ENCODE results near the gene ABCA13. TPM values are rescaled to one million over a fixed set of nuclear protein-coding genes. Genes with fewer than 3 reads are reported as not detected.

ABCA13 gene
- total RNA-seq, 1 donor from 2014 or later = 0.34 TPM

DNA sequence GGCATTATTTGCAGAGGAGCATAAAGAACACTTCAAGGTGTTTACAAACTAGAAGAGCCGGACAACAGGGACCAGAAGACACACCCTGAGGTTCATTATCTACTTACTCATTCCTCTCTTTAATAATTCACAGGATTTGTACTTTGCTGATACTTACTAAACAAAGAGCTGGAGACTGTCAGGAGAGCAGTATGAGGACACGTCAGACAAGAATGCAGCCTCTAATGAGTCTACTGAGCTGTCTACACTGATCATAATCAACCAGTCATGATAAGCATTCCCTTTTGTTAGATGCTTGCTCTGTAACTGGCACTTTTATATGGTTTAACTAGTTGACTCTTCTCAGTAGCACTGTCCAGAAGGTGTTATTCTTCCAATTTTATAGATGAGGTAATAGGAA lies 509.7 kb downstream of the ABCA13 start:
- no peak overlapping the region for H2AFZ ChIP-seq (ENCODE audit: low read depth, low read length)
- TF ChIP-seq EZH2 (IDR thresholded peaks at IDR 0.05; ENCODE audit: insufficient read depth, low read length) = no peak
- TF ChIP-seq, protein P1, sequence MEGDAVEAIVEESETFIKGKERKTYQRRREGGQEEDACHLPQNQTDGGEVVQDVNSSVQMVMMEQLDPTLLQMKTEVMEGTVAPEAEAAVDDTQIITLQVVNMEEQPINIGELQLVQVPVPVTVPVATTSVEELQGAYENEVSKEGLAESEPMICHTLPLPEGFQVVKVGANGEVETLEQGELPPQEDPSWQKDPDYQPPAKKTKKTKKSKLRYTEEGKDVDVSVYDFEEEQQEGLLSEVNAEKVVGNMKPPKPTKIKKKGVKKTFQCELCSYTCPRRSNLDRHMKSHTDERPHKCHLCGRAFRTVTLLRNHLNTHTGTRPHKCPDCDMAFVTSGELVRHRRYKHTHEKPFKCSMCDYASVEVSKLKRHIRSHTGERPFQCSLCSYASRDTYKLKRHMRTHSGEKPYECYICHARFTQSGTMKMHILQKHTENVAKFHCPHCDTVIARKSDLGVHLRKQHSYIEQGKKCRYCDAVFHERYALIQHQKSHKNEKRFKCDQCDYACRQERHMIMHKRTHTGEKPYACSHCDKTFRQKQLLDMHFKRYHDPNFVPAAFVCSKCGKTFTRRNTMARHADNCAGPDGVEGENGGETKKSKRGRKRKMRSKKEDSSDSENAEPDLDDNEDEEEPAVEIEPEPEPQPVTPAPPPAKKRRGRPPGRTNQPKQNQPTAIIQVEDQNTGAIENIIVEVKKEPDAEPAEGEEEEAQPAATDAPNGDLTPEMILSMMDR (IDR thresholded peaks at IDR 0.05; ENCODE audit: insufficient read depth, low read depth, low read length) = no peak
- H4K20me1 ChIP-seq (ENCODE audit: insufficient read depth, low read length) = no peaks in the 10 kb centered on the region
- H3K4me2 ChIP-seq (ENCODE audit: low read length) = no peak overlapping the region
- H3K9me3 ChIP-seq (ENCODE audit: insufficient read depth, low read depth, low read length) = no peaks in the 10 kb centered on the region
- H3K36me3 ChIP-seq (ENCODE audit: insufficient read depth, low read length) = no peaks in the 10 kb centered on the region
- H3K27ac Mint-ChIP-seq (ENCODE audit: unreplicated experiment) = no peak overlapping the region
- H3K27me3 ChIP-seq (ENCODE audit: insufficient read depth, low read length) = no peaks in the 10 kb centered on the region
- H3K27me3 Mint-ChIP-seq (ENCODE audit: low read depth, unreplicated experiment) = no peaks in the 10 kb centered on the region
- peaks cover 3% of the 10 kb centered on the region for H3K9me3 Mint-ChIP-seq (ENCODE audit: unreplicated experiment)
- no peak overlapping the region for H3K4me3 Mint-ChIP-seq (ENCODE audit: unreplicated experiment)
- H3K79me2 ChIP-seq (ENCODE audit: insufficient read depth, low read length) = no peaks in the 10 kb centered on the region
- H3K36me3 Mint-ChIP-seq (ENCODE audit: low read depth, unreplicated experiment) = no peaks in the 10 kb centered on the region
- peaks cover 7% of the 10 kb centered on the region for H3K4me1 Mint-ChIP-seq (ENCODE audit: low read depth, unreplicated experiment)
- no peak overlapping the region for H3K27ac ChIP-seq (ENCODE audit: low read depth, low read length)
- H3K4me3 ChIP-seq (ENCODE audit: insufficient read depth, low read depth, low read length) = no peak overlapping the region
- DNase-seq (ENCODE audit: low read depth) (peak; percentile 12), FAIRE-seq (no peak)
- H3K9ac ChIP-seq (ENCODE audit: low read length) = no peak overlapping the region
- H3K4me1 ChIP-seq (ENCODE audit: insufficient read depth, low read length) = no peaks in the 10 kb centered on the region

DNA sequence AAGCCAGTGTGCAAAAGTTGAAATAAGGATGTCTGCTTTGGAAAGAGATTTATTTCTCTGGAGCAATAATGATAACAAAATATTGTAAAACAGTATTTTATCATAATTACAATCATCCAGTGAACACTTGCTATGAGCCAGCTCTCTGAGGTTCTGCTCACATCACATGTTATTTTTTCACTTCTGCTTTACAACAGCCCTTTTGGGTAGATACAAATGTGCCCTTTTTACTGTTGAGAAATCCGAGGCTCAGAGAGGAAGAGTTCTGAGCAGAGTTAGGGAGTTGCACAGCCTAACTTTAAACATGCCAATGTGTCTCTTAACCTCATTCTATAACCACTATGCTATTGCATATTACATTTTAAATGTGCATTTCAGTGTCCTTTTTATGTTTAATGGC lies 520.5 kb downstream of the ABCA13 start:
- no peak overlapping the region for H3K27ac Mint-ChIP-seq (ENCODE audit: unreplicated experiment)
- no peaks in the 10 kb centered on the region for H3K36me3 ChIP-seq (ENCODE audit: insufficient read depth, low read length)
- H3K27me3 Mint-ChIP-seq (ENCODE audit: low read depth, unreplicated experiment) = no peaks in the 10 kb centered on the region
- H3K9ac ChIP-seq (ENCODE audit: low read length) = no peak overlapping the region
- no peaks in the 10 kb centered on the region for H3K36me3 Mint-ChIP-seq (ENCODE audit: low read depth, unreplicated experiment)
- FAIRE-seq (no peak), DNase-seq (ENCODE audit: low read depth) (no peak)
- H3K9me3 ChIP-seq (ENCODE audit: insufficient read depth, low read depth, low read length) = no peaks in the 10 kb centered on the region
- H2AFZ ChIP-seq (ENCODE audit: low read depth, low read length) = no peak overlapping the region
- H3K27ac ChIP-seq (ENCODE audit: low read depth, low read length) = no peak overlapping the region
- no peak for TF ChIP-seq EZH2 (IDR thresholded peaks at IDR 0.05; ENCODE audit: insufficient read depth, low read length)
- TF ChIP-seq, protein P1 (IDR thresholded peaks at IDR 0.05; ENCODE audit: insufficient read depth, low read depth, low read length) = no peak
- H3K9me3 Mint-ChIP-seq (ENCODE audit: unreplicated experiment) = no peaks in the 10 kb centered on the region
- H3K4me2 ChIP-seq (ENCODE audit: low read length) = no peak overlapping the region
- H3K4me3 Mint-ChIP-seq (ENCODE audit: unreplicated experiment) = no peak overlapping the region
- no peak overlapping the region for H3K4me3 ChIP-seq (ENCODE audit: insufficient read depth, low read depth, low read length)
- H3K79me2 ChIP-seq (ENCODE audit: insufficient read depth, low read length) = no peaks in the 10 kb centered on the region
- no peaks in the 10 kb centered on the region for H3K27me3 ChIP-seq (ENCODE audit: insufficient read depth, low read length)
- no peaks in the 10 kb centered on the region for H4K20me1 ChIP-seq (ENCODE audit: insufficient read depth, low read length)
- H3K4me1 ChIP-seq (ENCODE audit: insufficient read depth, low read length) = no peaks in the 10 kb centered on the region
- H3K4me1 Mint-ChIP-seq (ENCODE audit: low read depth, unreplicated experiment) = no peaks in the 10 kb centered on the region

Other genes with a start within 250 kb of the ABCA13 start
- gene PKD1L1, start 223.0 kb upstream of the ABCA13 start, total RNA-seq = 0.31 and 0.39 TPM in 2 replicates
- 31.0 and 34.4 TPM in 2 replicates for gene HUS1, start 191.8 kb upstream of the ABCA13 start, total RNA-seq
- gene SUN3, start 142.4 kb upstream of the ABCA13 start, total RNA-seq = not detected in 2 replicates
- gene C7orf57, start 135.9 kb upstream of the ABCA13 start, total RNA-seq = not detected in 2 replicates
- gene UPP1, start 82.2 kb upstream of the ABCA13 start, total RNA-seq = 33.6 and 54.2 TPM in 2 replicates